ENCODE data around the gene MGAT4A.

The MGAT4A gene

GRCh38 chr2:98731041-98731893 lies at the start of gene MGAT4A:
Gene MGAT4A (minus strand): TSS chr2:98731132. CDS start chr2:98726332, 4,800 bp downstream.
- DNase-seq = peak; percentile 20

- no peak for DNase-seq
Observed at GRCh38 chr2:98778741-98779483, 48.0 kb upstream of the MGAT4A start.

GRCh38 chr2:98778151-98778550 lies 47.2 kb upstream of the MGAT4A start:
- no peak for DNase-seq

- no peak for DNase-seq
Observed at GRCh38 chr2:98777710-98778109, 46.8 kb upstream of the MGAT4A start.

GRCh38 chr2:98777076-98777475 lies 46.1 kb upstream of the MGAT4A start:
- no peak for DNase-seq

- DNase-seq = no peak
Observed at GRCh38 chr2:98776136-98776535, 45.2 kb upstream of the MGAT4A start.

GRCh38 chr2:98775146-98775986 lies 44.4 kb upstream of the MGAT4A start:
- no peak for DNase-seq

- DNase-seq = no peak
Observed at GRCh38 chr2:98773907-98774306, 43.0 kb upstream of the MGAT4A start.

GRCh38 chr2:98773169-98773568 lies 42.2 kb upstream of the MGAT4A start:
- DNase-seq = no peak

GRCh38 chr2:98772536-98772935 lies 41.6 kb upstream of the MGAT4A start:
- peak; percentile 76 for DNase-seq

- peak; percentile 89 for DNase-seq
Observed at GRCh38 chr2:98771721-98772524, 41.0 kb upstream of the MGAT4A start.

GRCh38 chr2:98771264-98771663 lies 40.3 kb upstream of the MGAT4A start:
- DNase-seq = no peak

GRCh38 chr2:98769784-98770183 lies 38.9 kb upstream of the MGAT4A start:
- no peak for DNase-seq

GRCh38 chr2:98769114-98769476 lies 38.2 kb upstream of the MGAT4A start:
- no peak for DNase-seq

- DNase-seq = peak; percentile 39
Observed at GRCh38 chr2:98768384-98769113, 37.6 kb upstream of the MGAT4A start.

GRCh38 chr2:98764499-98764898 lies 33.6 kb upstream of the MGAT4A start:
- DNase-seq = no peak

GRCh38 chr2:98763209-98763951 lies 32.4 kb upstream of the MGAT4A start:
- DNase-seq = no peak

GRCh38 chr2:98761909-98762308 lies 31.0 kb upstream of the MGAT4A start:
- no peak for DNase-seq

GRCh38 chr2:98761267-98761781 lies 30.4 kb upstream of the MGAT4A start:
- DNase-seq = no peak

GRCh38 chr2:98759827-98760625 lies 29.1 kb upstream of the MGAT4A start:
- no peak for DNase-seq
